H1 (cell line): Measurements from ENCODE around the gene ST3GAL3. TPM values are rescaled to one million over a fixed set of nuclear protein-coding genes. Genes with fewer than 3 reads are reported as not detected.

ENCODE experiments used
- CTCF ChIA-PET: fragments of 300-600 bp; sonication (Branson Sonifier 250); formaldehyde crosslinking; loops from one replicate; lab custom pipeline; 2021; ENCODE audit not compliant: partially characterized antibody; lab: Charles Lee
- POLR2A ChIA-PET: fragments of 300-600 bp; sonication (Branson Sonifier 250); formaldehyde crosslinking; loops from one replicate; lab custom pipeline; 2021; ENCODE audit warnings: inconsistent platforms; ENCODE audit not compliant: partially characterized antibody; lab: Charles Lee
- DNase-seq, 2 experiments: peaks; one replicate each; pipeline versions ENCODE4 v3.0.0 to v3.0.0-alpha.2; 2010 to 2022; ENCODE audit warnings: low spot score in 2 of 2, low read depth in 1 of 2, mixed read lengths in 1 of 2
- FAIRE-seq: peaks from 2 replicates; lab custom pipeline; 2011; peaks lifted over from hg19 to GRCh38; lab: Jason Lieb, UNC
- H2AFZ ChIP-seq: 2 replicates; pipeline ENCODE4 v1.8.1; 2012; ENCODE audit warnings: low read length, inconsistent platforms
- H2AK5ac ChIP-seq: 2 replicates; pipeline ENCODE4 v1.6.1; 2013; ENCODE audit warnings: low read depth, low read length
- H2BK120ac ChIP-seq: replicated peaks from 2 replicates; pipeline ENCODE3; 2013; ENCODE audit warnings: low read depth, low read length, inconsistent platforms
- H2BK12ac ChIP-seq: 2 replicates; pipeline ENCODE4 v1.6.1; 2013; ENCODE audit warnings: low read depth, low read length
- H2BK15ac ChIP-seq: 2 replicates; pipeline ENCODE4 v1.6.1; 2013; ENCODE audit warnings: low read length
- H2BK20ac ChIP-seq: 2 replicates; pipeline ENCODE4 v1.6.1; 2013; ENCODE audit warnings: low read length
- H2BK5ac ChIP-seq: 2 replicates; pipeline ENCODE4 v1.6.1; 2013; ENCODE audit warnings: low read depth, low read length
- H3K14ac ChIP-seq: 2 replicates; pipeline ENCODE4 v1.6.1; 2013; ENCODE audit warnings: inconsistent platforms; ENCODE audit not compliant: insufficient read length
- H3K18ac ChIP-seq: 2 replicates; pipeline ENCODE4 v1.6.1; 2013; ENCODE audit warnings: low read length; ENCODE audit errors: extremely low read depth
- H3K23ac ChIP-seq: 2 replicates; pipeline ENCODE4 v1.6.1; 2013; ENCODE audit warnings: inconsistent platforms; ENCODE audit not compliant: insufficient read length
- H3K23me2 ChIP-seq: 2 replicates; pipeline ENCODE4 v1.6.1; 2013; ENCODE audit warnings: low read depth, low read length
- H3K27ac ChIP-seq: 2 replicates; pipeline ENCODE4 v1.6.1; 2011; ENCODE audit warnings: low read depth, low read length, inconsistent platforms
- H3K27me3 ChIP-seq, 4 experiments: replicated peaks in 1 of 4; 1 replicate in 1 of 4; 2 replicates in 3 of 4; pipeline versions ENCODE4 v1.6.1 to v1.8.1; 2011 to 2013; ENCODE audit warnings: low read length in 3 of 4, mild to moderate bottlenecking in 3 of 4, inconsistent platforms in 2 of 4, mixed read lengths in 2 of 4, moderate library complexity in 1 of 4; ENCODE audit not compliant: control insufficient read depth in 3 of 4, insufficient read depth in 3 of 4; ENCODE audit errors: extremely low read depth in 1 of 4
- H3K36me3 ChIP-seq, 4 experiments: 2 replicates each; pipeline versions ENCODE4 v1.6.1 to v1.8.1; 2011 to 2013; ENCODE audit warnings: mild to moderate bottlenecking in 4 of 4, low read length in 3 of 4, moderate library complexity in 2 of 4, control low read depth in 1 of 4, inconsistent platforms in 1 of 4; ENCODE audit not compliant: insufficient read depth in 4 of 4, control insufficient read depth in 2 of 4
- H3K4ac ChIP-seq: replicated peaks from 2 replicates; pipeline ENCODE3; 2013; ENCODE audit warnings: low read length, low read depth, mixed read lengths, inconsistent platforms; ENCODE audit not compliant: insufficient read length
- H3K4me1 ChIP-seq, 4 experiments: replicated peaks in 1 of 4; 1 replicate in 1 of 4; 2 replicates in 3 of 4; pipeline versions ENCODE4 v1.6.1 to v1.8.1; 2011 to 2013; ENCODE audit warnings: low read length in 3 of 4, inconsistent platforms in 2 of 4, mixed read lengths in 1 of 4; ENCODE audit not compliant: insufficient read depth in 4 of 4, control insufficient read depth in 3 of 4
- H3K4me2 ChIP-seq, 2 experiments: 2 replicates each; pipeline versions ENCODE4 v1.6.1 to v1.8.1; 2011 to 2013; ENCODE audit warnings: low read depth in 2 of 2, low read length in 2 of 2, control low read depth in 1 of 2, inconsistent platforms in 1 of 2, mild to moderate bottlenecking in 1 of 2; ENCODE audit not compliant: insufficient read depth in 1 of 2
- H3K4me3 ChIP-seq, 4 experiments: fragments of 200-600, 300-600 bp in 1 of 4; sonication (generic), shearing (Covaris generic), sonication (Bioruptor Twin) in 1 of 4; 2 replicates each; pipeline versions ENCODE4 v1.5.1 to v1.8.1; 2011 to 2016; ENCODE audit warnings: low read length in 4 of 4, low read depth in 3 of 4, control low read depth in 2 of 4, inconsistent platforms in 2 of 4, mild to moderate bottlenecking in 2 of 4, mixed read lengths in 1 of 4, moderate library complexity in 1 of 4; ENCODE audit not compliant: insufficient read depth in 2 of 4; ENCODE audit errors: extremely low read depth in 1 of 4
- H3K56ac ChIP-seq: replicated peaks from 2 replicates; pipeline ENCODE3; 2013; ENCODE audit warnings: low read depth, mild to moderate bottlenecking, mixed read lengths, low read length, inconsistent platforms; ENCODE audit not compliant: insufficient read length
- H3K79me1 ChIP-seq: 2 replicates; pipeline ENCODE4 v1.6.1; 2013; ENCODE audit warnings: low read depth, low read length, control low read depth
- H3K79me2 ChIP-seq, 2 experiments: 2 replicates each; pipeline versions ENCODE4 v1.6.1 to v1.8.1; 2012 to 2013; ENCODE audit warnings: low read length in 2 of 2, mild to moderate bottlenecking in 2 of 2, inconsistent platforms in 1 of 2; ENCODE audit not compliant: insufficient read depth in 2 of 2, control insufficient read depth in 1 of 2
- H3K9ac ChIP-seq, 4 experiments: replicated peaks in 1 of 4; 1 replicate in 1 of 4; 2 replicates in 3 of 4; pipeline versions ENCODE4 v1.6.1 to v1.8.1; 2011 to 2013; ENCODE audit warnings: low read depth in 3 of 4, low read length in 3 of 4, control low read depth in 2 of 4, mild to moderate bottlenecking in 2 of 4, moderate library complexity in 2 of 4, inconsistent platforms in 1 of 4; ENCODE audit errors: extremely low read depth in 1 of 4
- H3K9me3 ChIP-seq, 2 experiments: 2 replicates each; pipeline versions ENCODE4 v1.6.1 to v1.8.1; 2012 to 2013; ENCODE audit warnings: mild to moderate bottlenecking in 2 of 2, moderate library complexity in 2 of 2, control low read depth in 1 of 2, inconsistent platforms in 1 of 2, low read depth in 1 of 2, low read length in 1 of 2, mixed read lengths in 1 of 2; ENCODE audit not compliant: insufficient read depth in 2 of 2
- H4K20me1 ChIP-seq, 2 experiments: replicated peaks in 1 of 2; 2 replicates each; pipeline versions ENCODE3 to v1.8.1; 2011 to 2013; ENCODE audit warnings: inconsistent platforms in 2 of 2, low read length in 2 of 2, mild to moderate bottlenecking in 1 of 2; ENCODE audit not compliant: insufficient read depth in 2 of 2, control insufficient read depth in 1 of 2
- H4K5ac ChIP-seq: 2 replicates; pipeline ENCODE4 v1.6.1; 2013; ENCODE audit warnings: low read length, low read depth, mixed read lengths, inconsistent platforms; ENCODE audit not compliant: insufficient read length
- H4K8ac ChIP-seq: 2 replicates; pipeline ENCODE4 v1.8.0; 2013; ENCODE audit warnings: mild to moderate bottlenecking, moderate library complexity, low read length, inconsistent platforms; ENCODE audit not compliant: insufficient read depth; ENCODE audit errors: extremely low read depth
- H4K91ac ChIP-seq: replicated peaks from 2 replicates; pipeline ENCODE3; 2013; ENCODE audit warnings: low read length, mixed read lengths, inconsistent platforms; ENCODE audit not compliant: insufficient read length
- ASH2L ChIP-seq: fragments of 200-600, 300-600 bp; sonication (generic); IDR thresholded peaks from one replicate; pipeline ENCODE4 v1.7.1; 2017; ENCODE audit warnings: low read length
- BACH1 ChIP-seq: IDR thresholded peaks from 2 replicates; pipeline ENCODE4 v1.6.1; 2012; ENCODE audit warnings: low read length, improper control_type of control experiment
- BCL11A ChIP-seq, 2 experiments: IDR thresholded peaks; one replicate each; pipeline ENCODE4 v1.6.1; 2011; ENCODE audit warnings: low read depth in 2 of 2, low read length in 2 of 2, mild to moderate bottlenecking in 2 of 2
- BRCA1 ChIP-seq: IDR thresholded peaks from 2 replicates; pipeline ENCODE4 v1.6.1; 2012; ENCODE audit warnings: low read depth, low read length, improper control_type of control experiment
- EP300 ChIP-seq, 2 experiments: IDR thresholded peaks; 1 replicate in 1 of 2; 2 replicates in 1 of 2; pipeline ENCODE4 v1.6.1; 2011 to 2012; ENCODE audit warnings: low read depth in 2 of 2, low read length in 2 of 2, mild to moderate bottlenecking in 2 of 2, borderline replicate concordance in 1 of 2, inconsistent platforms in 1 of 2, moderate library complexity in 1 of 2
- EZH2 ChIP-seq: fragments of 200-600 bp; sonication (generic); IDR thresholded peaks from 2 replicates; pipeline ENCODE4 v1.7.1; 2012; ENCODE audit warnings: low read depth, mild to moderate bottlenecking, moderate library complexity, low read length, inconsistent platforms; ENCODE audit not compliant: severe bottlenecking
- JUN ChIP-seq: IDR thresholded peaks from 2 replicates; pipeline ENCODE4 v1.6.1; 2011; ENCODE audit warnings: low read depth, mild to moderate bottlenecking, improper control_type of control experiment, low read length
- NANOG ChIP-seq: IDR thresholded peaks from 2 replicates; pipeline ENCODE4 v1.6.1; 2011; ENCODE audit warnings: low read length, low read depth, mild to moderate bottlenecking, inconsistent platforms; ENCODE audit not compliant: insufficient read depth, poor library complexity, severe bottlenecking
- NRF1 ChIP-seq: IDR thresholded peaks from 2 replicates; pipeline ENCODE4 v1.6.1; 2011; ENCODE audit warnings: mild to moderate bottlenecking, low read depth, low read length, improper control_type of control experiment
- RFX5 ChIP-seq: IDR thresholded peaks from 2 replicates; pipeline ENCODE4 v1.6.1; 2011; ENCODE audit warnings: low read depth, low read length, improper control_type of control experiment, borderline replicate concordance
- RNF2 ChIP-seq: fragments of 200-900, 300-1000 bp; sonication (generic); IDR thresholded peaks from 2 replicates; pipeline ENCODE4 v1.7.1; 2016; ENCODE audit warnings: borderline replicate concordance, low read depth, mild to moderate bottlenecking, antibody characterized with exemption, low read length; ENCODE audit not compliant: poor library complexity, severe bottlenecking; ENCODE audit errors: missing control alignments
- SAP30 ChIP-seq: fragments of 300-600 bp; sonication (generic); IDR thresholded peaks from 2 replicates; pipeline ENCODE4 v1.7.1; 2012; ENCODE audit warnings: low read length, moderate library complexity, mild to moderate bottlenecking, inconsistent platforms; ENCODE audit not compliant: insufficient read depth, insufficient replicate concordance
- SIN3A ChIP-seq, 2 experiments: IDR thresholded peaks in 1 of 2; conservative IDR thresholded peaks in 1 of 2; 2 replicates each; pipeline ENCODE4 v1.6.1; 2011 to 2012; ENCODE audit warnings: low read length in 2 of 2, improper control_type of control experiment in 1 of 2, low read depth in 1 of 2, mild to moderate bottlenecking in 1 of 2
- SIRT6 ChIP-seq: IDR thresholded peaks from one replicate; pipeline ENCODE4 v1.7.1; 2012; ENCODE audit warnings: low read length, inconsistent platforms
- WGBS, 2 experiments: shearing (Covaris generic) in 1 of 2; methylation state at CpG; one replicate each; pipeline versions ENCODE4 v1.1.6 to v1.1.7; 2013 to 2015; ENCODE audit warnings: low lambda C conversion rate in 2 of 2, mixed read lengths in 2 of 2, inconsistent platforms in 1 of 2, low coverage in 1 of 2, missing lambda C conversion rate in 1 of 2; ENCODE audit not compliant: insufficient replicate concordance in 2 of 2, insufficient coverage in 1 of 2, insufficient read length in 1 of 2; ENCODE audit errors: extremely low coverage in 1 of 2, missing lambda C conversion rate in 1 of 2; 5-methylcytosine and 5-hydroxymethylcytosine counted together
- polyA plus RNA-seq, 7 experiments: library from polyadenylated mRNA; depleted of rRNA in 3 of 7; stranded (reverse) in 5 of 7; unstranded in 2 of 7; fragments of >200 nt in 5 of 7; fragments of 200-250 nt in 2 of 7; gene quantifications; 1 replicate in 5 of 7; 2 replicates in 1 of 7; 4 replicates in 1 of 7; pipeline versions ENCODE4 v1.2.1 to v1.2.3, GENCODE V29; 2011 to 2013; ENCODE audit warnings: missing spikeins in 2 of 7, mixed read lengths in 2 of 7
- total RNA-seq: library from RNA; stranded (reverse); fragmentation: NEBNext Ultra II Directional; extraction: Animal tissue kit (Norgen Biotek cat#: 25700); gene quantifications from 2 replicates; pipeline ENCODE4 v1.2.1, GENCODE V29; 2021

The ST3GAL3 gene
- total and polyA plus RNA-seq, 2 of the 8 experiments (the other 6 are each of a cell fraction or from before 2014, with no cell fraction given): 6.8 to 7.0 TPM

DNA sequence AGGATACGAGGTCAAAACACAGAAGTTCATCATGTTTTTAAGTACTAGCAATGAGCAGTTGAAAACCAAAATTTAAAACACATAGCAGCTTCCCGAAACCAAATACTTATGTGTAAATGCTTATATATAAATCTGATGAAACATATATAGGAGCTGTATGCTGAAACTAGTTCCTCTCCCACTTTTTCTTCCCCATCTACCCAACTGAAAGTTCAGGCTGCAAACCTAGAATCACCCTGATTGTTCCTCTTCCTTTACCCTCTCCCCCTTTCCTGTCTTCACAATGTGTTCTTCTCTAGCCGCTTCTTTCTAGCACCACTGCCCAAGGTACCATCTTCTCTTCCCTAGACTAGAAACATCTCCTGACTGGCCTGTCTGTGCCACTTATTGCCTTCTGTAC lies 90.6 kb downstream of the ST3GAL3 start:
- Histone ChIP-seq H3K4me2 (no peak overlapping the region), H3K27ac (no peak overlapping the region), H3K27me3 (no peaks in the 10 kb centered on the region), H3K23ac (no peak overlapping the region), H3K9me3 (no peaks in the 10 kb centered on the region), H4K8ac (no peak overlapping the region), H2AFZ (no peak overlapping the region), H2AK5ac (0 out of 2 replicates have a peak overlapping the region, but pooled peaks have one; percentile 89), H3K23me2 (no peaks in the 10 kb centered on the region), H4K91ac (no peak overlapping the region), H3K4me3 (no peak overlapping the region), H3K9ac (no peak overlapping the region), H3K18ac (no peak overlapping the region), H2BK120ac (no peak overlapping the region), H2BK20ac (no peak overlapping the region), H3K56ac (no peak overlapping the region), H3K36me3 (no peaks in the 10 kb centered on the region), H3K79me1 (no peaks in the 10 kb centered on the region), H4K5ac (no peak overlapping the region), H3K14ac (no peak overlapping the region), H3K4me1 (no peaks in the 10 kb centered on the region), H3K4ac (no peak overlapping the region), H4K20me1 (no peaks in the 10 kb centered on the region), H3K79me2 (no peaks in the 10 kb centered on the region), H2BK12ac (no peak overlapping the region), H2BK5ac (0 out of 2 replicates have a peak overlapping the region, but pooled peaks have one; percentile 12), H2BK15ac (no peak overlapping the region)
- FAIRE-seq (no peak), DNase-seq (no peak)
- 91% methylated on average over 3 of the region's 3 CpGs; no CpG with 5 or more reads in 1 of the 2 experiments for WGBS, 2 experiments
- ChIA-PET CTCF (no interaction called here), POLR2A (no interaction called here)
- TF ChIP-seq SIN3A (conservative IDR thresholded peaks at IDR 0.05 in 1 of 2, IDR thresholded peaks at IDR 0.05 in 1 of 2; ENCODE audit: low read depth in 1 of 2, low read length in 2 of 2) (no peak), ASH2L (no peak), EZH2 (no peak), NRF1 (no peak), EP300 (IDR thresholded peaks at IDR 0.05; ENCODE audit: borderline replicate concordance in 1 of 2, low read depth in 2 of 2, low read length in 2 of 2) (no peak), RNF2 (no peak), NANOG (no peak), BRCA1 (no peak), SAP30 (no peak), BACH1 (no peak), RFX5 (no peak), BCL11A (IDR thresholded peaks at IDR 0.05; ENCODE audit: low read depth in 2 of 2, low read length in 2 of 2) (no peak), SIRT6 (no peak), JUN (no peak)
